ENCODE results near the gene KLHL13. TPM values are rescaled to one million over a fixed set of nuclear protein-coding genes. Genes with fewer than 3 reads are reported as not detected.
"Not testable (repeated sequence)": the region's sequence is repeated elsewhere in the genome, so short reads cannot be mapped to it uniquely, and the experiment has no call there.

The KLHL13 gene
- total RNA-seq, 1 donor = 0.63 TPM

DNA sequence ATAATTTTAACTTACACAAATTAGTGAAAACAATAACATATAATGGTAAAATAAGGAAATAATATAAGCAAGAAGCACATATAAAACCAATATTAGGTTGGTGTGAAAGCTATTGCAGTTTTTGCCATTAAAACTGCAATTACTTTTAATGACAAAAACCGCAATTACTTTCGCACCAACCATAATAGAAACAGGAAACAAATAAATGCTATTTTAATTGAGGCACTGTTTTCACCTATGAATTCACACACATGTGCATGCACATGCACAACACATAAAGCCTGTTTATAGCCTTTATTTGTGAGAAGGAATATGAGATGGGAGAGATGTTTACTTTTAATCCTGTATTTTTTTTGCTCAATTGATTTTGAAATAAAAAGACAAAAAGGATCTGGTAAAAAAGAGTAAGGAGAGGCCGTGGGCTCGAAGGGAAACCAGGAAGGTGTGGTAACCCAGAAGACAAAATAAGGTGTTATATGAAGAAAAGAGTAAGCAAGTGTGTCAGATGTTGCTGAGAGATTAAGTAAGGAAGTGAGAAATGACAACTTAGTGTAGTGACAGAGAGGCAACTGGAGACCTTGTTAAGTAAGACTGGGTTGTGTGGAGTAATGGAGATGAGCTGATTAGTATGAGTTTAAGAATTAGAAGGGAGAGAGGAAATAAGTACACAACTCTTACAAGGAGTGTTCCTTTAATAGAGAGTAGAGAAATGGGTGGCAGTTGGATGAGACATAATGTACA, 69.0 kb downstream of the KLHL13 start:
- H3K4me3 ChIP-seq (ENCODE audit: low read length) = no peak overlapping the region
- no peaks in the 10 kb centered on the region for H3K4me1 ChIP-seq (ENCODE audit: insufficient read depth, low read length)
- H3K9me3 ChIP-seq (ENCODE audit: low read depth, low read length) = no peaks in the 10 kb centered on the region
- H3K27me3 ChIP-seq (ENCODE audit: insufficient read depth, low read length) = no peaks in the 10 kb centered on the region

DNA sequence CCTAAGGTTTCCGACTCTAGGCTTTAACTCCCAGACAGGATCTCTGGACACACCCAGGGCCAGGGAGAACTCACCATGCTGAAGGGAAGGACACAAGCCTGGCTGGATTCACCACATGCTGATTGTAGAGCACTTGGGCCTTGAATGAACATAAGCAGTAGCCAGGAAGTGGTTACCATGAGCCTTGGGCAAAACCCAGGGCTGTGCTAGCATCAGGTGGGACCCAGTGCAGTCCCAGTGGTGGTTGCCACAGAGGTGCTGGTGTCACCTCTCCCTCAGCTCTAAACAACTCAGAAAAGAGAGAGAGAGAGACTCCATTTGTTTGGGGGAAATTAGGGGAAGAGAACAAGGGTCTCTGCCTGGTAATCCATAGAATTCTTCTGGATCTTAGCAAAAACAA, 77.0 kb downstream of the KLHL13 start:
- no peaks in the 10 kb centered on the region for H3K9me3 ChIP-seq (ENCODE audit: low read depth, low read length)
- H3K27me3 ChIP-seq (ENCODE audit: insufficient read depth, low read length) = no peaks in the 10 kb centered on the region
- H3K4me3 ChIP-seq (ENCODE audit: low read length) = no peak overlapping the region
- no peaks in the 10 kb centered on the region for H3K4me1 ChIP-seq (ENCODE audit: insufficient read depth, low read length)

DNA sequence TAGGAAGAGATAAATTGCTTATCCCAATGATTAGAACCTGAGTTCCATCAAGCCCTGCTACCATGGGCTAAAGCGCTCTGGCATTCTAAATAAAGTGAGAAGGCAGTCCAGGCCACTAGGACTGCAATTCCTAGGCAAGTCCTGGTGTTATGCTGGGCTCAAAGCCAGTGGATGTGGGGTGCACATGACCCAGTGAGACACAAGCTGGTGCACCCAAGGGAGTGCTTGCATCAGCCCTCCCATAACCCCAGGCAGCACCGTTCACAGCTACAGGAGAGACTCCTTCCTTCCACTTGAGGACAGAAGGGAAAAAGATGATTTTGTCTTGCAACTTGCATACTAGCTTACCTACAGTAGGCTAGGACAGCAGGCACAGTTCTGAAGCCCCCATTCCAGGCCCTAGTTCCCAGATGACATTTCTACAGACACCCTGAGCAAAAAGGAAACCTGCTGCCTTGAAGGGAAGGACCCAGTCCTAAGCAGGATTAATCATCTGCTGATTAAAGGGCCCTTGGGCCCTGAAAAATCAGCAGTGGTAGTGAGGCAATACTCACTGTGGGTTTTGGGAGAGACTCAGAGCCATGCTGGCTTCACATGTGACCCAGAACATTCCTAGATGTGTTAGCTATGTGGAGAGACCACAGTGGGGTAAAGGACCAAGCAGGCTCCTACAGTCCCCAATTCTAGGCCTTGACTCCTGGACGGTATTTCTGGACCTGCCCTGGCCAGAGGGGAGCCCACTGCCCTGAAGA, 77.8 kb downstream of the KLHL13 start:
- H3K9me3 ChIP-seq (ENCODE audit: low read depth, low read length) = no peaks in the 10 kb centered on the region
- no peaks in the 10 kb centered on the region for H3K27me3 ChIP-seq (ENCODE audit: insufficient read depth, low read length)
- no peaks in the 10 kb centered on the region for H3K4me1 ChIP-seq (ENCODE audit: insufficient read depth, low read length)
- no peak overlapping the region for H3K4me3 ChIP-seq (ENCODE audit: low read length)

DNA sequence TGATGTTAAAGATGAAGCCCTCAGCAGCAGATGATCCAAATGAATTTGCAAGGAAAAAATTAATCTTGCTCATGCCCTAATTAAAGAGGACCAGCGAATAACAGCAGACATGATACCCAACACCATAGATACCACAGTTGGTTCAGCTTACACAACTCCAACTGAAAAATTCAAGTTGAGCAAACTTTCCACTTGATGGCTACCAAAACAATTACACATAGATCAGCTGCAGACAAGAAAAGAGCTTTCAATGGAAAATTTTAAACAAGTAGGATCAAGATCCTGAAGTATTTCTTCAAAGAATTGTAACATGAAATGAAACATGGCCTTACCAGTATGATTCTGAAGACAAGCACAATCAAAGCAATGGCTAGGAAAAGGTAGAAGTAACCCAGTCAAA, 90.0 kb downstream of the KLHL13 start:
- Histone ChIP-seq H3K9me3 (ENCODE audit: low read depth, low read length) (no peaks in the 10 kb centered on the region), H3K27me3 (ENCODE audit: insufficient read depth, low read length) (no peaks in the 10 kb centered on the region), H3K4me1 (ENCODE audit: insufficient read depth, low read length) (no peaks in the 10 kb centered on the region), H3K4me3 (ENCODE audit: low read length) (no peak overlapping the region)

DNA sequence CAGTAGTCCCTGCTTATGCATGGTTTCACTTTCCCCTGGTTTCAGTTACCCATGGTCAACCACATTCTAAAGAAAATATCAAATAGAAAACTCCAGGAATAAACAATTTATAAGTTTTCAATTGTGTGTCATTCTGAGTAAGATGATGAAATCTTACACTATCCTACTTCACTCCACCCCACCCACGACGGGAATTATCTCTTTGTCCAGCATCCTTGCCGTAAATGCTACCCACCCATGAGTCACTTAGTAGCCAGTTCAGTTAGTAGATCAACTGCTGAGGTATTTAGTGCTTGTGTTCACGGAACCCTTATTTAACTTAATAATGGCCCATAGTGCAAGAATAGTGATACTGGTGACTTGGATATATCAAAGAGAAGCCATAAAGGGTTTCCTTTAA, 91.4 kb downstream of the KLHL13 start:
- no peak overlapping the region for H3K4me3 ChIP-seq (ENCODE audit: low read length)
- no peaks in the 10 kb centered on the region for H3K9me3 ChIP-seq (ENCODE audit: low read depth, low read length)
- no peaks in the 10 kb centered on the region for H3K4me1 ChIP-seq (ENCODE audit: insufficient read depth, low read length)
- H3K27me3 ChIP-seq (ENCODE audit: insufficient read depth, low read length) = no peaks in the 10 kb centered on the region

DNA sequence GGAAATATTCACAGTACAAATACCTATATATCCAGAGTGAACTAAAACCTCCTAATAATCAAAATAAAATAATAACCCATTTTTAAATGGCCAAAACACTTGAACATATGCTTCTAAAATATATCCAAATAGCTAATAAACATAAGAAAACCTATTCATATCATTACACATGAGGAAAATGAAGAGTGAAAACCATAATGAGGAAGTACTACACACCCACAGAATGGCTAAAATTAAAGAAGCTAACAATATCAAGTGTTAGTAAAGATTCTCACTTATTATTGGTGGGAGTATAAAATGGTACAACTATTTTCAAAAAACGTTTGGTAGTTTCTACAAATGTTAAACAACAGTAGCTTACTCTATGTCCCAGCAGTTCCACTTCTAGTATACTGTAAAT, 92.1 kb downstream of the KLHL13 start:
- H3K4me1 ChIP-seq (ENCODE audit: insufficient read depth, low read length) = no peaks in the 10 kb centered on the region
- H3K4me3 ChIP-seq (ENCODE audit: low read length) = no peak overlapping the region
- H3K27me3 ChIP-seq (ENCODE audit: insufficient read depth, low read length) = no peaks in the 10 kb centered on the region
- no peaks in the 10 kb centered on the region for H3K9me3 ChIP-seq (ENCODE audit: low read depth, low read length)

DNA sequence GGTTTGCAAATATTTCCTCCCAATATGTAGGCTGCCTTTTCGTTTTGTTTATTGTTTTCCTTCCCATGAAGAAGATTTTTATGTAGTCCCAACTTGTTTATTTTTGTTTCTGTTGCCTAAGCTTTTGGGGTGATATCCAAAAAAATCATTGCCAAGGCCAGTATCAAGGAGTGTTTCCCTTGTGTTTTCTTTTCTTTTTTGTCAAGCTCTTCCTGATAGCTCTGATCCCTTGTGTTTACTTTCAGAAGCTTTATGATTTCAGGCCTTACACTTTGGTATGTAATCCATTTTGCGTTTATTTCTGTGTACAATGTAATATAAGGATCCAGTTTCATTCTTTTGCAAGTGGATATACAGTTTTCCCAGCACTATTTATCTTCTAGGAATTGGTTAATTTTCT, 93.9 kb downstream of the KLHL13 start:
- H3K4me1 ChIP-seq (ENCODE audit: insufficient read depth, low read length) = no peaks in the 10 kb centered on the region
- no peak overlapping the region for H3K4me3 ChIP-seq (ENCODE audit: low read length)
- H3K9me3 ChIP-seq (ENCODE audit: low read depth, low read length) = no peaks in the 10 kb centered on the region
- H3K27me3 ChIP-seq (ENCODE audit: insufficient read depth, low read length) = no peaks in the 10 kb centered on the region

DNA sequence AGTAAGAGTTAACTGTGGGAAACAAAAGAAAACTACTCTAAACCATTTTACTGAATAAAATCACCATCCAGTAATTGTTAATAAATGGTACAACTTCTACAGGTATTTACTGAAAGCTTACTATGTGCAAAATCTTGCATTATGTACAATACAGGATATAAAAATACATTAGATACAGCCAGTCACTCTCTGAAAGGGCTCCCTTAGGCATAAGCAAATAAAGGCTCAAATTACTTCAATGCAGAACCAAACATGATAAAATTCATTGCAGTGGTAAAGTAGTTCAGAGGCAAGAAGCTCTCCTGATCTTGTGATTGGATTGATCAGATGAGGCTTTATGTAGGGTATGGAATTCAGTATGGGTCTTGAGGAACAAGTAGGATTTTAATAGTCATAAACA, 100.2 kb downstream of the KLHL13 start:
- Histone ChIP-seq H3K4me3 (ENCODE audit: low read length) (no peak overlapping the region), H3K4me1 (ENCODE audit: insufficient read depth, low read length) (no peaks in the 10 kb centered on the region), H3K27me3 (ENCODE audit: insufficient read depth, low read length) (no peaks in the 10 kb centered on the region), H3K9me3 (ENCODE audit: low read depth, low read length) (no peaks in the 10 kb centered on the region)

DNA sequence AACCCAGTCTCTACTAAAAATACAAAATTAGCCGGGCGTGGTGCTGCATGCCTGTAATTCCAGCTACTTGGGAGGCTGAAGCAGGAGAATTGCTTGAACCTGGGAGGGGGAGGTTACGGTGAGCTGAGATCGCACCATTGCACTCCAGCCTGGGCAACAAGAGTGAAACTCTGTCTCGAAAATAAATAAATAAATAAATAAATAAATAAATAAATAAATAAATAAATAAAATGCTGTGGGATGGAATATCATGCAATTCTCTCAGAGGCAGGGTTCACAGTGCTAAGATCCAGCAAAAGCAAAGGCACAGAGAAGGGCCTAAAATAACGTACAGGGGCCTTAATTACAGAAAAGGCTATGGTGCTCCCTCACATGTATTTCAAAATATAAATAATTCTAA, 114.2 kb downstream of the KLHL13 start:
- H3K9me3 ChIP-seq (ENCODE audit: low read depth, low read length); H3K27me3 ChIP-seq (ENCODE audit: insufficient read depth, low read length); H3K4me3 ChIP-seq (ENCODE audit: low read length); H3K4me1 ChIP-seq (ENCODE audit: insufficient read depth, low read length): not testable (repeated sequence)

DNA sequence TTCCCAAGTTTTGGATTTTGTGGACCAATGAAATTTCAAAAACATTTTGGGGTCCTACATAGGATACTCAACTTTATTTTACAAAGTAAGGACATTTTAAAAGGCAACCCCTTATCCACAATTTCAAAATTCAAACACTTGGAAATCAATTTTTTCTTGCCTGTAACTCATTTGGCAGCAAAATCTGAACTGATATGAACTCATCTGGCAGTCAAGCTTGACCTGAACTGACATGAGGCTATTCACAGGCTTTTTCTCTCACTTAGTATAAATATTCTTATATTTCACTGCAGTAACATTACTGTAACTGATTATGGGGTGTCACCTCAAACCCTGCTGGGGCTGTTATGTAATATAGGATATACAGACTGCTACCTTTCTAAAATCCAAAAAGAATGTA, 116.1 kb downstream of the KLHL13 start:
- Histone ChIP-seq H3K27me3 (ENCODE audit: insufficient read depth, low read length) (no peaks in the 10 kb centered on the region), H3K4me3 (ENCODE audit: low read length) (no peak overlapping the region), H3K4me1 (ENCODE audit: insufficient read depth, low read length) (no peaks in the 10 kb centered on the region), H3K9me3 (ENCODE audit: low read depth, low read length) (no peaks in the 10 kb centered on the region)

DNA sequence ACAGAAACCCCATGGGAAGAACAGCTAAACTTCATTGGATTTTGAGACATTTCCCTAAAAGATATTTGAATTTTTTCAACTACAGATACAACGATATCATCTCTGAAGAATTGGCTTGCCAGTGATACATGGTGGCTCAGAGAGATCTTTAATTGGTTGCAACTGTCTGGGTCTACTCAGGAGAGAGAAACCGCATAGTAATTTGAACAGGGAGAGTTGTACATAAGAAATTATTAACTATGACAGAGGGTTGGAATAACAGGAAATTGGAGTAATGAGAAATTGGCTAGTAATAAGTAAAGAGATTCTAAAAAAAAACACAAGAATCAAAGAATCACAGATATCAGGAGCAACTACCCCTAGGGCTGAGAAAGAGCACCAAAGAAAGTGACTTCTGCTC, 118.4 kb downstream of the KLHL13 start:
- Histone ChIP-seq H3K9me3 (ENCODE audit: low read depth, low read length) (no peaks in the 10 kb centered on the region), H3K4me3 (ENCODE audit: low read length) (no peak overlapping the region), H3K27me3 (ENCODE audit: insufficient read depth, low read length) (no peaks in the 10 kb centered on the region), H3K4me1 (ENCODE audit: insufficient read depth, low read length) (no peaks in the 10 kb centered on the region)

DNA sequence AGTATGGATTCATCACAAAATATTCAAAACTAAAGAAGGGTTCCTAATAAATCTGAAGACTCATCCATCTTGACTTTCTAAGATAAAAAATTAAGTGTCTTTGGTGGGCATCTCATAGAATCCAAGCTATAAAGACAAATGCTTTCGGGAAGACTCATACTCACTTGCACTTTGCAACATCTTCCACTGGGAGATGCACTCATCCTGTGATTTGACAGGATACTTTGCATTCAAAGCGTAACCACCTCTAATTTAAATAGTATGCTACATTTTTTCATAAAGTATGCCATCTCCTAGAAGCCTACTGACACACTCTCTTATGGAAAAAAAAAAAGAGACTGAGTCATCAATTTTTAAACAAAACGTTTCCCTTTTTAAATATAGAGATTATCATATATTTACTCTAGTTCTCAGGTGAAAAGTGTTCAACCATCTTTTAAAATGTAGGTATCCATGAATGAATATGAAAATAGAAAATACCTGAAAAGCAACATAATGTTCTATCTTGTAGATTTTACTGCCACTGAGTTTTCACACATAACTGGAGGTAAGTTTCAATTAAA, 119.6 kb downstream of the KLHL13 start:
- Histone ChIP-seq H3K4me3 (ENCODE audit: low read length) (no peak overlapping the region), H3K27me3 (ENCODE audit: insufficient read depth, low read length) (no peaks in the 10 kb centered on the region), H3K4me1 (ENCODE audit: insufficient read depth, low read length) (no peaks in the 10 kb centered on the region), H3K9me3 (ENCODE audit: low read depth, low read length) (no peaks in the 10 kb centered on the region)

DNA sequence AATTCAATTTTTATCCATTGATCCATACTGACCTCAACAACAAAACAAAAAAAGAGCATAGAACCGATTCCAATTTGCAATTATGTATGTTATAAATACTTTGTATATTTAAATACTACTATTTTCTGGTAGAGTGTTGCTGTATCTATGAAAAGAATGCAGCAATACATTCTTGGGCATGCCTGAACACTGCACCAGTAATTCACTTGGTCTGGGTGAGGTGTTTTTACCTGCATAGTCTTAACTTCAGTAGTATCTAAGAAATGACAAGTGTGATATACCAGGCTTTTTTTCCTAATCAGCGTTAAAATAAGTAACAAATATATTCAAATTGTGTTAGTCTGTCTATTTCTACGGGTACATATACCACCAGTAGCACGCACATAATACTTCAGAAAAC, 120.2 kb downstream of the KLHL13 start:
- no peak overlapping the region for H3K4me3 ChIP-seq (ENCODE audit: low read length)
- H3K9me3 ChIP-seq (ENCODE audit: low read depth, low read length) = no peaks in the 10 kb centered on the region
- no peaks in the 10 kb centered on the region for H3K27me3 ChIP-seq (ENCODE audit: insufficient read depth, low read length)
- H3K4me1 ChIP-seq (ENCODE audit: insufficient read depth, low read length) = no peaks in the 10 kb centered on the region

DNA sequence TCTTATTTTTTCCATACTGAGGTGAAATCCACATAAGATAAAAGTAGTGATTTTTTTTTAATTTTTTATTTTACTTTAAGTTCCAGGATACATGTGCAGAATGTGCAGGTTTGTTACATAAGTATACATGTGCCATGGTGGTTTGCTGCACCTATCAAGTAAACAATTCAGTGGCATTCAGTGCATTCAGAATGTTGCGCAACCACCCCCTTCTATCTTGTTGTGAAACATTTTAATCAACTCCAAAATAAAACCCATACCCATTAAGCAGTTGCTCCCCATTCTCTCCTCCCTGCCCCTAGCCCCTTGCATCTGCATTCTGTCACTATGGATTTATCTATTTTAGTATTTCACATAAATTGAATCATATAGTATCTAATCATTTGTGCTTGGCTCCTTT, 121.2 kb downstream of the KLHL13 start:
- Histone ChIP-seq H3K4me1 (ENCODE audit: insufficient read depth, low read length) (no peaks in the 10 kb centered on the region), H3K4me3 (ENCODE audit: low read length) (no peak overlapping the region), H3K9me3 (ENCODE audit: low read depth, low read length) (no peaks in the 10 kb centered on the region), H3K27me3 (ENCODE audit: insufficient read depth, low read length) (no peaks in the 10 kb centered on the region)

DNA sequence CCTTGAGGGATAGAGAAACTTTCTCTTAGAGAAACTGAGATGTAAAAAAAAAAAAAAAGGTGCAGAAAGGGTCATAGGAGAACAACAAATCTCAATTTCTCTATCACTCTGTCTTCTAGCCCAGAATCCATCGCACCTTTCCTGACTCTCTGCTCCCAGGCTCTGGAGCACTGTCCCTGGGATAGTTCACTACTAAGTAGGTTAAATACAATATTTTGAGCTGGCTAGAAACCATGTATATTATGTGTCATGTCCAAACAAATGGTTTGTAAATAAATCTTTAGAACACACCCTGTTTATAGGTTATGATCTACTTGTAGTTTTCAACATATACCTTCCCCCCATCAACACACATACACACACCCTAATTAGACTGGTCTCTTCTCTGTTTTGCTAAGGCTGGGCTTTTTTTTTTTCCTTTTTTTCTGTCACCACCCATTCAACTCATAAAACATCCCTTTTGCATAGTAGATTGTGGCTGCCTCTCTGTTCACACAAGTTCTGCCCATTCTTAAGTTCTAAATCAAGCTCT, 124.4 kb downstream of the KLHL13 start:
- no peak overlapping the region for H3K4me3 ChIP-seq (ENCODE audit: low read length)

More for the DNA sequence above, 124.4 kb downstream of the KLHL13 start:
- Histone ChIP-seq H3K9me3 (ENCODE audit: low read depth, low read length) (no peaks in the 10 kb centered on the region), H3K27me3 (ENCODE audit: insufficient read depth, low read length) (no peaks in the 10 kb centered on the region), H3K4me1 (ENCODE audit: insufficient read depth, low read length) (no peaks in the 10 kb centered on the region)
